GM18909 (cell line): Measurements from ENCODE around the gene ALMS1.
"Not testable (repeated sequence)": the region's sequence is repeated elsewhere in the genome, so short reads cannot be mapped to it uniquely, and the experiment has no call there.

Experiments
- ATAC-seq: cut with Tn5 transposase; IDR thresholded peaks from one replicate; pipeline ENCODE4 v1.9.1; 2021; ENCODE audit warnings: mild to moderate bottlenecking; ENCODE audit not compliant: unreplicated experiment, poor library complexity

The ALMS1 gene

DNA sequence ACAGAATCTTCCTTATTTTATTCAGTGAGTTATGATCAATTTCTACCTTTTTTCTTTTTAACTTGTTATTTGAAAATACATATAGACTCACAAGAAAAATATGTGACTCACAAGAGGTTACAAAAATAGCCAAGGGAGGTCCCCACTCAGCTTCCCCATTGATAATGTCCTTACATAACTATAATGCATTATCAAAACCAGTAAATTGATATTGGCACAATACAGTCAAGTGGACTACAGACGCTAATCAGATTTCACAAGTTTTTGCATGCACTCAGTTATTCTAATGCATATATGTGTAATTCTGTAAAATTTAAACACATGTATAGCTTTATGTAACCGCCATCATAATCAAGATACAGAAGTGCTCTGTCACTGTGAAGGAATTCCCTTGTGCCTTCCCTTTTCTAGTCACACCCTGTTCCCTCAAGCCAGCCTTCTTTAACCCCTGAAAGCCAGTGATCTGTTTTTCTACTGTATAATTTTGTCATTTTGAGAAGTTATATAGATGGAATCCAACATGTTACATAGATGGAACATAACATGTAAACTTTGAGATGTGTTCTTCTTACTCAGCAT is 118.4 kb downstream of the ALMS1 start:
- no peak for ATAC-seq

DNA sequence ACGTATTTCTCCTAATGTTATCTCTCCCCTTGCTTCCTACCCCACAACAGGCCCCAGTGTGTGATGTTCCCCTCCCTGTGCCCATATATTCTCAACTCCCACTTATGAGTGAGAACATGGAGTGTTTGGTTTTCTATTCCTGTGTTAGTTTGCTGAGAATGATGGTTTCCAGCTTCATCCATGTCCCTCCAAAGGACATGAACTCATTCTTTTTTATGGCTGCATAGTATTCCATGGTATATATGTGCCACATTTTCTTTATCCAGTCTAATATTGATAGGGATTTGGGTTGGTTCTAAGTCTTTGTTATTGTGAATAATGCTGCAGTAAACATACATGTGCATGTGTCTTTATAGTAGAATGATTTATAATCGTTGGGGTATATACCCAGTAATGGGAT is 119.2 kb downstream of the ALMS1 start:
- ATAC-seq = not testable (repeated sequence)

DNA sequence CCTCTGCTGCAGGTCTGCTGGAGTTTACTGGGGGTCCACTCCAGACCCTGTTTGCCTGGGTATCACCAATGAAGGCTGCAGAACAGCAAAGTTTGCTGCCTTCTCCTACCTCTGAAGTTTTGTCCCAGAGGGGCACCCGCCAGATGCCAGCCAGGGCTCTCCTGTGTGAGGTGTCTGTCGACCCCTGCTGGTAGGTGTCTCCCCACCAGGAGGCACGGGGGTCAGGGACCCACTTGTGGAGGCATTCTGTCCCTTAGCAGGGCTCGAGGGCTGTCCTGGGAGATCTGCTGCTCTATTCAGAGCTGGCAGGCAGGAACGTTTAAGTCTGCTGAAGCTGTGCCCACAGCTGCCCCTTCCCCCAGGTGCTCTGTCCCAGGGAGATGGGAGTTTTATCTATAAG is 124.8 kb downstream of the ALMS1 start:
- not testable (repeated sequence) for ATAC-seq

DNA sequence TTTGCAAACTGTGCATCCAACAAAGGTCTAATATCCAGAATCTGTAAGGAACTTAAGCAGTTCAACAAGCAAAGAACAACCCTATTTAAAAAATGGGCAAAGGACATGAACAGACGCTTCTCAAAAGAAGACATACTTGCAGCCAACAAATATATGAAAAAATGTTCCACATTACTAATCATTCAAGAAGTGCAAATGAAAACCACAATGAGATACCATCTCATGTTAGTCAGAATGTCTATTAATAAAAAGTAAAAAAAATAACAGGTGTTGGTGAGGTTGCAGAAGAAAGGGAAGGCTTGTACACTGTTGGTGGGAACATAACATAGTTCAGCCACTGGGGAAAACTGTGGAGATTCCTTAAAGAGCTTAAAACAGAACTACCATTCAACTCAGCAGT is 130.4 kb downstream of the ALMS1 start:
- ATAC-seq = no peak

DNA sequence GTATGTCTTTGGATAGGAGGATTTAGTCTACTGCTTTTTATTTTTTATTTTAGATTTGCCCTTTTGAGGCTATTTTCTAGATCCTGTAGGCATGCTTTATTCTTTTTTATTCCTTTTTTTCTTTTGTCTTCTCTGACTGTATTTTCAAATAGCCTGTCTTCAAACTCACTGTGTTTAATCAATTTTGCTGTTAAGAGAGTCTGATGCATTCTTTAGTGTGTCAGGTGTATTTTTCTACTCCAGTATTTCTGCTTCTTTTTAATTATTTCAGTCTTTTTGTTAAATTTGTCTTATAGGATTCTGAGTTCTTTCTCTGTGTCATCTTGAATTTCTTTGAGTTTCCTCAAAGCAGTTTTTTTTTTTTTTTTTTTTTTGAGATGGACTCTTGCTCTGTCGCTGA is 143.1 kb downstream of the ALMS1 start:
- ATAC-seq = no peak

DNA sequence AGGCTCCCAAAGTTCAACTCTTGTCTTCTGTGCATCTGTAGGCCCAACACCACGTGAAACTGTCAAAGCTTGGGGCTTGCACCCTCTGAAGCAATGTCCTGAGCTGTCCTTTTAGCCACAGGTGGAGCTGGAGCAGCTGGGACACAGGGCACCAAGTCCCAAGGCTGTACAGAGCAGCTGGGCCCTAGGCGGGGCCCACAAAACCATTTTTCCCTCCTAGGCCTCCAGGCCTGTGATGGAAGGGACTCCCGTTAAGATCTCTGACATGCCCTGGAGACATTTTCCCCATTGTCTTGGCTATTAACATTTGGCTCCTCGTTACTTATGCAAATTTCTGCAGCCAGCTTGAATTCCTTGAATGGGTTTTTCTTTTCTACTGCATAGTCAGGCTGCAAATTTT is 145.1 kb downstream of the ALMS1 start:
- ATAC-seq = not testable (repeated sequence)

DNA sequence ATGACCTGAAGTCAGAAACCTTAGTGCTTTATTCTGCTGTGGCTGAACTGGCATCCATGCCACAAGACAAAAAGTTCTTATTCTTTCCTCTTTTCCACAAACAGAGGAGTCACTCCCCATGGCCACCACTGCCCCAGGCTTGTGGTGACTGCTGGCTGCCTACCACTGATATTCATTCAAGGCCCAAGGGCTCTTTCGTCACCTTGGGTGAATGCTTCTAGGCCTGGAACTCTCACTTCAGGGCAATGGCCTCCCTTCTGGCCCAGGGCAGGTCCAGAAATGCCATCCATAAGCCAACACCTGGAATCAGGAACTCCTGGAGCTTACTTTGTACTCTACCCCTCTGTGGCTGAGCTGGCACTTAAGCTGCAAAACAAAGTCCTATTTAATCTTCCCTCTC is 146.7 kb downstream of the ALMS1 start:
- ATAC-seq = no peak

DNA sequence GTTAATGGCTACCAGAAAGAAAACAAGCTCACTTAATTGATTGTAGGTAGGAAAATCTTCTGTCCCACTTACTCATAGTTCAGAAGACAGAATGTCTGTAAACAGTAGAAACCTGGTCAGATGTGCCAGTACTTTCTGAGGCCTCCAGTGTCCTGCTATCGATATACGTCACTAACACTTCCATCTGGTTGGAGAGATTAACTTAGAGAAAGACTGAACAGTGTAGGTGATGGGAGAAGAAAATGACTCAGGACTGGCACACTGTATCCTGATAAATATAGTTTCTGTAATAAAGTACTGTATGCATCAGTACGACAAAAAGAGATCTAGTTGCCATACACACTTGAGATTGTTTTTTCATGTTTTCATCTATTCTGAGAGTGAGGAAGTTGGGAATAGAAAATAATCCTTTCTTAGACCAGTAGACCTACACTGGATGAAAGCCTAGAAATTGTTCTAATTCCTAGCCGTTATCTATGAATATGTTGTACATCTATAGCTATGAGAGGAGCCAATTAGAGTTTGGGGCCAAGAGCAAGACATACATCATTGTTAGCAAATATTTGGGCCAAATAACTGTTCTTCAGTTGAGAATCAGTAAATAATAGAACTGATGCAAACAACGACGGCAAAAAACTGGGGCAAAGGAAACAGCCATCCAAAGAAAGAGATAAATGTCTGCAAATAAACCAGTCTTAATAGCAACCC is 150.7 kb downstream of the ALMS1 start:
- no peak for ATAC-seq

DNA sequence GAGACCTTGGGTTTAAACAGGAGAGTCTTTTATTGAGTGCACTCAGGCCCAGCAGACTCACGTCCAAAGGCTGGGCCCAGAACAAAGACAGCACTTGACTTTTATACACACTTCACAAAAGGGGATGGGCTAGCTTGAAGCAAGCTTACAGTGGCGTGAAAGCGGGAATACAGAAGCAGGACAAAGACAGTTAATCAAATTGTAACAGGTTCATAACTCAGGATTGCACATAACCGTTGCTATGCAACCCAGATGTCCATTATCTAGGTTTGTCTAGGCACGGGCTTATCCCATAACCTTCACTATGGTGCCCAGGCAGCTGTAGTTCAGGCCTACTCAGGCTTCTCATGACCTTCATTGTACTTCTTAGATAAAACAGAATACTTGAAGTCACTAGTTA is 175.2 kb downstream of the ALMS1 start:
- not testable (repeated sequence) for ATAC-seq

DNA sequence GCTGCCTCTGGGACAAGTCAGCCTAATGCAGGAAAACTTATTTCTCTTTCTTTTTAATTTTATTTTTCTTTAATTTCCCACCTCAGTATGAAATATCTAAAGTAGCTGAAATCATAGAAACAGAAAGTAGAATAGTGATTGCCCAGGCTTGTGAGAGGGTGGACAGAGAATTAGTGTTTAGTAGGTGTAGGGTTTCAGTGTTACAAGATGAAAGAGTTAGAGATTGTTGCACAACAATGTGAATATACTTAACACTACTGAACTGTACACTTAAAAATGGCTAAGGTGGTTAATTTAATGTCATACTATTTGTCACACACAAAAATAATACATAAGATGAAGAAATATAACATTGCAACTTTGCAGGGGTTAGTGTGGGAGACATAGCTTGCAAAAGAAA is 175.8 kb downstream of the ALMS1 start:
- ATAC-seq = no peak

DNA sequence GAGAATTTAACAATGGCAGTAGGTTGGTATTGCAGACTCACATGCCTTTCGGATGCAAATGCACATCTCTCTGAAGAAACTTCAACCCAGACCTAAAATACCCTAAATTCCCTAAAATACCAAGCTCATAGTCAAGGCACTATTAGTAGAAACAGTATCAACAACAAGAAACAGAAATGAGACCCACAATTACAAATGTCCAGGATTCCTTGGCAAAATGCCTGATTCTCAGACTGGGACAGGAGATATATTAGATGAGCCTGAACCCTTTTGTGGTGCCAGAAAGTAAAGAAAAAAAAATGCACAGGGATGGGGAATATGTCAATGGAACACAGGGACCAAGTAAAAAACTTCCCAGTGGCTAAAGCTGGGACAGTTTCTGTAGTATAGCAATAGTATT is 179.3 kb downstream of the ALMS1 start:
- ATAC-seq = no peak

DNA sequence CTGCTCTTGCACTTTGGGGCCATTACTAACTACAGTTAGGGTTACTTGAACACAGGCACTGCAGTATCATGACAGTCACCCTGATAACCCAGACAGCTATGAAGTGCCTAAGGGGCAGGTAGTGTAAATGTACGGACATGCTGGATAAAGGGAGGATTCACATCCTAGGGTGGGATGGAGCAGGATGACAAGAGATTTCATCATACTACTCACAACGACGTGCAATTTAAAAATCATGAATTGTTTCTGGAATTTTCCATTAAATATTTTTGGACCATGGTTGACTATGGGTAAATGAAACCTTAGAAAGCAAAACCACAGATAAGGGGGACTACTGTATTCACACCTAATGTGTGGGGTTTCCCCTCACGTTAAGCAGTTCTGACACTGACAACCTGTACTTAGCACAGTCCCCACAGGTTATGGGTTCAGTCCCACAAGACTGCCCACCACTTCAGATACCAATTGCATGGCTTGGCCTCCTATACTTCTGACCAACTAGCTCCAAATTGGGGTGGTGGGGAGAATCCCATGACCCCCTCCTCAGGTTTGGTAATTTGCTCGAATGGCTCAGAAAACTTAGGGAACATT is 180.7 kb downstream of the ALMS1 start:
- no peak for ATAC-seq

DNA sequence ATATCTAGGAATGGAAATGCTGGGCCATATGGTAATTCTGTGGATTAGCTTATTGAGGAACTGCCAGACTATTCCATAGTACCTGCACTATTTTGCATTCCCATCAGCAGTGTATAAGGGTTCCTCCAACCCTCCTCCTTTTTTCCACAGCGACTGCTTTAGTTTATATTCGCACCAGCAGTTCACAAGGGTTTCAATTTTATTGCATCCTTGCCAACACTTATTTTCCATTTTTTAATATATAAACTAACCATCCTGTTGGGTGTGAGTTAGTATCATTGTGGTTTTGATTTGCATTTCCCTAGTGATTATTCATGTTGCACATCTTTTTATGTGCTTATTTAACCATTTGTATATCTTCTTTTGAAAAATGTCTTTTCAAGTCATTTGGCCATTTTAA is 189.6 kb downstream of the ALMS1 start:
- no peak for ATAC-seq

DNA sequence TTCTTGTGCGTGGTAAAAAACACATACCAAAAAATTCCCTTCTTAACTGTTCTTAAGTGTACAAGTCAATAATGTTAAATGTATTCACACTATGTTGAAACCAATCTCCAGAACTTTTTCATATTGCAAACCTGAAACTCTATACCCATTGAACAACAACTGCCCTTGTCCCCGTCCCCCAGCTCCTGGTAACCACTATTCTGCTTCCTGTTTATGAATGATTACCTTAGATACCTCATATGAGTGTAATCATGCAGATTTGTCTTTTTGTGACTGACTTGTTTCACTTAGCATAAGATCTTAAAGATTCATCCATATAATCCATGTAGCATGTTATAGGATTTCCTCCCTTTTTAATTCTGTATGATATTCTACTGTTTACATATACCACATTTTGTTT is 196.7 kb downstream of the ALMS1 start:
- ATAC-seq = no peak

DNA sequence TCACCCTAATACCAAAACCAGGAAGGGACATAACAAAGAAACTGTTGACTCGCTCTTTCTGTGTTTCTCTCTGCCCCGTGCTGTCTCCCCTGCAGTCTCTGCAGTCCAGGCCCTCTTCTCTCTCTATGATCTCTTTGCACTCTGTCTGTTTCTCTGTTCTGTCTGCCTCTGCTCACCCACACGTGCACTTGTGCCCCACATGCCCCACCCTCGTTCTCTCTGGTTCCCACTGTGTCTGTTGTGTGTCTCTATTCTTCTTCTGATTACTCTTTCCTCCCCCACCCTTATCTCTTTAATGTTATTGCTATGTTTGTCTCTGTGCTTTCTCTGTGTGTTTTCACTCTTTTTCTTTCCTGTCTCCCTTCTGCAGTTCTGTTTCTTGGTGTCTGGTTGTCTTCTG is 202.5 kb downstream of the ALMS1 start:
- no peak for ATAC-seq

DNA sequence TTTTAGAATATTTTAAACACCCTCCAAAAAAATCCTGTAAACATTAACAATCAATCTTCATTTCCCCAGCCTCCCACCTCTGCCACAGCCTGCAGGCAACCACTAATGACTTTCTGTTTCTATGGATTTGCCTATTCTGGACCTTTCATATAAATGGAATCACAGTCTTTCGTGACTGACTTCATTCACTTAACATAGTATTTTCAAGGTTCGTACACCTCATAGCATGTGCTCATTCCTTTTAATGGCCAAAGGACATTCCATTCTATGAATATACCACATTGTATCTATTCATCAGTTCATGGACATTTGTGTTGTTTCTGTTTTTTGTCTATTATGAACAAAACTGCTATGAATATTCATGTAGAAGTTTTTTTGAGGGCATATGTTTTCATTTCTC is 208.0 kb downstream of the ALMS1 start:
- no peak for ATAC-seq

DNA sequence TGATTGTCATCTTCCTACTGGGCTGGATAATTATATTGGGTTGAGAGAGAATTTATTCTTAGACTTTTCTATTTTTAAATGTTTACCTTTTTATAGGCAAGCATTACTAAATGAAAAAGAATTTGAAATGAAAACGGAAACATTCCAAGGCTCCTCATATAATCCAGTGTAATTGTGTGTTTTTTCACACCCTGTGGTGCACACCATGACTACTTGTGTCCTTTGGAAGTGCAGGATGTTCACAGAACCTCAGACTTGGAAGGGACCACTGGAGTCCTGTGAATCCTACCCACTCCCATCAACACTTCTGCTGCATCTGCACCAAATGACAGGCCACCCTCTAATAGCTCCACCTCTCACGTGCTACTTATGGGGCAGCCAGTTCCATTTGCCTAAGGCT is 208.6 kb downstream of the ALMS1 start:
- ATAC-seq = no peak

DNA sequence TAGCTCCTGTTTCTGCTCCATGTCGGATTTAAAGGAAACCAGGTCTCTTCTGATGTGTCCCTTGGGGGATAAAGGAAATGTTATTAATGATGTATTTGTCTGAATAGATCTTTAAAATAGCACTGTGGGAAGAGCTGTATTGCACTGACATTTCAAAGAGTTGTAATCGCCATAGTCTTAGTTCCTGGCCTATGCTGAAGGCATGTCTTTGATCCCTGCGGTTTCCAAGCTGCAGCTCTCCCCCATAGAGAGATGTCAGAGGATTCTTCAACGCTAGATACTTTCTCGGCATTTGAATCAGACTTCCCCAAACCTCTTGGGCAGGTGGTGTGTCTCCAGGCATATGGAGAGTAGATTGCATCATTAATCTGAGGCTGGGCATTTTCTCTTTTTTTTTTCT is 216.1 kb downstream of the ALMS1 start:
- no peak for ATAC-seq

DNA sequence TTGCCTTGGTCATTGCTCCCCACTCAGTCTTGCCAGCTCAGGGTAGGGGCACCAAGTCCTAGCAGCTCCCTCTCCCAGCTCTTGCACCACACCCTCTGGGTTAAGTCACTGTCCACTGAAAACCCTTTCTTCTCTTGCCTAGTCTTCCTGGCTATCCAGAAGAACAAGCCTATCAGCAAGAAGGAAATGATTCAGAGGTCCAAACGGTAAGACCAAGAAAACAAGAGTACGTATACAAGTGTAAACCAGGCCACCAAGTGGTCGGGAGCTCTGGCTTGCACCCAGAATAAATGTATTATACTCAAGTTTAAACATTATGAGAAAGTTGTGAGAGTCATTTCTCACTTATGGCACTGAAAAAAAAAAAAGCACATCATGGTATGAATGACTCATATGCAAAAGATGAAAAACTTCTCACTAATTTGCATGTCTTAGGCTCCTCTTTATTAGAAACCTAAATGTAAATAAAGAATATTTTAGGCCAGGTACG is 217.5 kb downstream of the ALMS1 start:
- ATAC-seq = peak; percentile 63

DNA sequence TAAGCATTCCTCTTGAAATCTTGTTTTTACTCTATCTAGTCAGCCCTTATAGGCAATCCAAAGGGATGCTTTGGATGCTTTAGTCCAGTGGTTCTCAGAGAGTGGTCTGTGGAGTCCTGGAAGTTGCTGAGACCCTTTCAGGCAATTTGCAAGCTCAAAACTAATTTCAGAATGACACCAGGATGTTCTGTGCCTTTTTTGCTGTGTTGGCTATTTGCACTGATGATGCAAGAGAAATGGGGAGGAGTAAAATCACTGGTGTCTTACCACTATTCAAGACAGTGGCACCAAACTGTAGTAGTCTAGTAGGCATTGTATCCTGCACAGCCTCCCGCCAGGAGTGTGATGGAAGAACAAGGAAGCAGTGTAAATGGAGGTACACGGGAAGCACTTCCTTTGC is 219.0 kb downstream of the ALMS1 start:
- ATAC-seq = not testable (repeated sequence)

DNA sequence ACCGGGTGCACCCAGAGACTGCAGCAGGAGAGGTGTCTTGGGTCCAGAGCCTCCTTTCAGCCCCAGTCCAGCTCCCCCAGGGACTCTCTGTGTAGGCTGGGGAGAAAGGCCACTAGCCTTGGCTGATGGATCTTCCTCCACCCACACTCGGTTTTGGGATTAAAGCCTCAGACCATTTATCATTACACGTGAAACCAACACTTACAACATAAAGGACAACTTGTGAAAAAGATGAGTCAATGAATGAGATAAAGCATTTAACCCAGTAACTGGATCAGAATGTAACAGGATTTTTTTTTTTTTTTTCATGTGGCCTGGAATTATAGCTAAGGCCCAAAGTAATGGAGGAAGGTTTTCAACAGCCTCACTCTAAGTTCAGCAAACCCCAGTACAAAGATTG is 224.5 kb downstream of the ALMS1 start:
- ATAC-seq = no peak

DNA sequence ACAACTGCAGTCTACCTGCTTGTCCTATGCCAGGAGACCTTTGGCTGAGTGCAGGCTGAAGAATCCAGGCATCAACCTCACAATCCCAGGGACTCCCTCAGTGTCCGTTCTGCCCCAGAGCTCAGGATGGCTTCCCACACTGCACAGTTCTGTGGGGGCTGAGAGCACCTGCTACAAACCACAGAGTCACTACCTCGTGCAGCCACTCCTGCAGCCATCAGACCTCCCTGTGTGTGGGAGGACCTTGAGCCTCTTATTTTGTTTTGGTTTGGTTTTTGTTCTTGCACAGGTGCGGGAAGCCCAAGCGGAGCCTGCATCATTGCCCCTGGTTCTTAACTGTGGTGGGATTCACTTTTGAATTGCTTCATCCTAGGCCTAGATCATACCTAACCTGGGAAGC is 225.6 kb downstream of the ALMS1 start:
- ATAC-seq = no peak
